ENCODE measurements around the gene PRDM15. TPM values are rescaled to one million over a fixed set of nuclear protein-coding genes. Genes with fewer than 3 reads are reported as not detected.

PRDM15 gene
- total RNA-seq, 1 donor from 2014 or later, result 10.2 TPM

DNA sequence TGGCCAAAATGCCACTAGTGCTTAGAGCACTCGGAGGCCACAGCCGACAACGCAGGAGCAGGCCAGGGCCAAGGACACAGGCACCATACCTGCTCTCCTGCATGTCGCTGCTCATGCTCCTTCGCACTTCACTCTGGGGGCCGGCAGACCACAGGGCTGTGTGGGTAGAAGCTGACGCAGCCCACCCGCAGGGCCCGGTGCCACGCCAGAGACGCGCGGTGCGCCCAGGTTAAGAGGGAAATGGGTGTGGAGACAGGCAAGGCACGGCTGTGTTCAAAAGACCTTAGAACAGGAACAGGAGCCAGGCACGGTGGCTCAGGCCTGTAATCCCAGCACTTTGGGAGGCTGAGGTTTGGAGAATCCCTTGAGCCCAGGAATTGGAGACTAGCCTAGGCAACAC is 13.6 kb upstream of the PRDM15 start:
- Mint-ChIP-seq H3K27me3 (ENCODE audit: unreplicated experiment) (peaks cover 2% of the 10 kb centered on the region), H3K27ac (ENCODE audit: unreplicated experiment) (no peak overlapping the region), H3K36me3 (ENCODE audit: unreplicated experiment) (no peaks in the 10 kb centered on the region), H3K4me1 (ENCODE audit: low read depth, unreplicated experiment) (peaks cover 4% of the 10 kb centered on the region), H3K9me3 (ENCODE audit: unreplicated experiment) (peaks cover 7% of the 10 kb centered on the region), H3K4me3 (ENCODE audit: unreplicated experiment) (no peak overlapping the region)
- no peak for DNase-seq
- TF ChIP-seq, protein P1, sequence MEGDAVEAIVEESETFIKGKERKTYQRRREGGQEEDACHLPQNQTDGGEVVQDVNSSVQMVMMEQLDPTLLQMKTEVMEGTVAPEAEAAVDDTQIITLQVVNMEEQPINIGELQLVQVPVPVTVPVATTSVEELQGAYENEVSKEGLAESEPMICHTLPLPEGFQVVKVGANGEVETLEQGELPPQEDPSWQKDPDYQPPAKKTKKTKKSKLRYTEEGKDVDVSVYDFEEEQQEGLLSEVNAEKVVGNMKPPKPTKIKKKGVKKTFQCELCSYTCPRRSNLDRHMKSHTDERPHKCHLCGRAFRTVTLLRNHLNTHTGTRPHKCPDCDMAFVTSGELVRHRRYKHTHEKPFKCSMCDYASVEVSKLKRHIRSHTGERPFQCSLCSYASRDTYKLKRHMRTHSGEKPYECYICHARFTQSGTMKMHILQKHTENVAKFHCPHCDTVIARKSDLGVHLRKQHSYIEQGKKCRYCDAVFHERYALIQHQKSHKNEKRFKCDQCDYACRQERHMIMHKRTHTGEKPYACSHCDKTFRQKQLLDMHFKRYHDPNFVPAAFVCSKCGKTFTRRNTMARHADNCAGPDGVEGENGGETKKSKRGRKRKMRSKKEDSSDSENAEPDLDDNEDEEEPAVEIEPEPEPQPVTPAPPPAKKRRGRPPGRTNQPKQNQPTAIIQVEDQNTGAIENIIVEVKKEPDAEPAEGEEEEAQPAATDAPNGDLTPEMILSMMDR (IDR thresholded peaks at IDR 0.05; ENCODE audit: partially characterized antibody, unreplicated experiment), result no peak

DNA sequence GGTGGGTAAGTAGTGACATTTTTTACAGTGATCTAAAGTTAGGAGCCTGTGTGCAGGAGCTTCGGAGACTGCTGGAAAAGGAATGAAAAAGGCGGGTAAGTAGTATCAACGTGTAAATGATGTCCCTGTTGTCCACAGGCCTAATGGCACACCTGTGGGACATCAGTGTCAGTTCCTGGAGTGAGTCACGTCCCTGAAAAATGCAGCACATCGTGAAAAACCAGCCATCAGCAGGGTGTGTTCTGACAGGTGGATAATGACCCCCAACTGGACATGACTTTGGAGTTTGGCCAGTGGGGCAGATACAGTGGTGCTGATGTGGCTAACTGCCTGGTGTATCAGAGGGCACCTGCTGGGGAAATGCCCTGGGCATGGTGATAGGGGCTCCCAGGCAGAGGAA is 12.0 kb upstream of the PRDM15 start:
- Mint-ChIP-seq H3K27ac (ENCODE audit: unreplicated experiment) (no peak overlapping the region), H3K4me1 (ENCODE audit: low read depth, unreplicated experiment) (no peaks in the 10 kb centered on the region), H3K4me3 (ENCODE audit: unreplicated experiment) (no peak overlapping the region), H3K27me3 (ENCODE audit: unreplicated experiment) (peaks cover 2% of the 10 kb centered on the region), H3K36me3 (ENCODE audit: unreplicated experiment) (no peaks in the 10 kb centered on the region), H3K9me3 (ENCODE audit: unreplicated experiment) (peaks cover 4% of the 10 kb centered on the region)
- TF ChIP-seq, protein P1 (IDR thresholded peaks at IDR 0.05; ENCODE audit: partially characterized antibody, unreplicated experiment), result no peak
- no peak for DNase-seq

DNA sequence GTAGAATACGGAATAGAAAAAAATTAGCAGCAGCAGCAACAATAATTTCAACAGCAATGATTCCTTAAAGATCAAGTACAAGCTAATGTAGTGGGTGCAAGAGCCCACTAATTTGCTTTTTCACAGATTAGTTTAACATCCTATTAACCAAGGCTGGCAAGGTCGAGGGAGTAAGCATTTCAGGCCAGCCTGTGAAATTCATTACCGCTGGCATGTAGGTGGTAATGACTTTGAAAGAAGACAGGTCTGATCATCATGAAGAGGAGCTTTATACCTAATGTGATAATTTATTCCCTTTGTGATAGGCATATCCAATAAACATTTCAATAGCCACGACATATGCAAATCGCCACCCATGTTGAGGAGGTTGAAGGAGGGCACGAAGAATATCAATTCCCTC is 11.2 kb upstream of the PRDM15 start:
- no peak overlapping the region for H3K27ac Mint-ChIP-seq (ENCODE audit: unreplicated experiment)
- H3K4me3 Mint-ChIP-seq (ENCODE audit: unreplicated experiment), result no peak overlapping the region
- no peaks in the 10 kb centered on the region for H3K36me3 Mint-ChIP-seq (ENCODE audit: unreplicated experiment)
- TF ChIP-seq, protein P1 (IDR thresholded peaks at IDR 0.05; ENCODE audit: partially characterized antibody, unreplicated experiment), result no peak
- DNase-seq, result no peak
- H3K27me3 Mint-ChIP-seq (ENCODE audit: unreplicated experiment), result peaks cover 2% of the 10 kb centered on the region
- peaks cover 1% of the 10 kb centered on the region for H3K9me3 Mint-ChIP-seq (ENCODE audit: unreplicated experiment)
- no peaks in the 10 kb centered on the region for H3K4me1 Mint-ChIP-seq (ENCODE audit: low read depth, unreplicated experiment)

DNA sequence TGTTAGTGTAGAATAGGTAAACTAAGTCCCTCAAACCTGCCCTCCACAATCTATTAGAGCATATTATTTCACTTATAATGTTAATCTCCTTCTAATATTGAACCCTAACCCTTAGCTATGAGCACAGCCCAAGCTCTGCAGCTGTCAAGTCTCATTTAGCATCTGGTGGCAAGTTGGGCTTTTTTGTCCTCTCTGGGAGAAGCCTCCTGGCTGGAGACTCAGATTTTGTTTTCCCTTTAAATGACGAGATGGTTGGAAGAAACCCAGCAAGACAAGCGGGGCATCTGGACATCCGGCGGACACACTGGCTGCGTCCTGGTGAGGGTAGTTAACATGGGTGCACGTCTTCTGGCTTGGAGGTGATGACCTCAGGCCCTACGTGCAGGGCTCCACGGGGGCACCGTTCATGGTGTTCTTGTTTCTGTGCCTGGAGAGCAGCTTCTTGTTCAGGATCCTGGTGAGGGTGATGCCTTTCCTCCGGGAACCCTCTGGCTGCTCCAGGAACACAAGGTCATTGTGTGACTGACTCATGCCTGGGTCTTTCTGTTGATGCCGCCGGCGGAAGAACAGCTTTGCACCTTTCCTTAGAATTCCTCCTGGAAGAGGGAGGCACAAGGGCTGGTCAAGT is 9.7 kb upstream of the PRDM15 start:
- peaks cover 2% of the 10 kb centered on the region for H3K27me3 Mint-ChIP-seq (ENCODE audit: unreplicated experiment)
- H3K36me3 Mint-ChIP-seq (ENCODE audit: unreplicated experiment), result no peaks in the 10 kb centered on the region
- H3K9me3 Mint-ChIP-seq (ENCODE audit: unreplicated experiment), result peaks cover 1% of the 10 kb centered on the region
- no peaks in the 10 kb centered on the region for H3K4me1 Mint-ChIP-seq (ENCODE audit: low read depth, unreplicated experiment)
- TF ChIP-seq, protein P1 (IDR thresholded peaks at IDR 0.05; ENCODE audit: partially characterized antibody, unreplicated experiment), result no peak
- DNase-seq, result no peak
- H3K27ac Mint-ChIP-seq (ENCODE audit: unreplicated experiment), result no peak overlapping the region
- H3K4me3 Mint-ChIP-seq (ENCODE audit: unreplicated experiment), result no peak overlapping the region

DNA sequence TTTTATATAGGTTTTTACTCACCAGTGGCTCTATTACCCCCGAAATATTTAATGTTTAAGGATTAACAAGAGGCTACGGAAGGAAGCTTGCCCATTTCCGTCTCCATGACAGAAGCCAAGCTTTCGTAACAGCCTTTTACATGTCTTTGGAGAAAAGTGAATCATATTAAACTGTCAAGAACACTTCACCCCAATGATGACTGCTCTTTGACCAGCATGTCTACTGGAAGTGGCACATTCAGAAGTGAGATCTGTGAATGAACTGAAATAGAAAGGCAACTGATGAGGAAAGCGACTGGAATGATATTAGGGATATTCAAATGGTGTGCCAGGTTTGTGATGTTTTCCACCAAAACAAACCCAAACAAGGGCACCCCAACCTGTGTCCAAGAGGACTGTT is 8.5 kb upstream of the PRDM15 start:
- TF ChIP-seq, protein P1 (IDR thresholded peaks at IDR 0.05; ENCODE audit: partially characterized antibody, unreplicated experiment), result no peak
- Mint-ChIP-seq H3K4me3 (ENCODE audit: unreplicated experiment) (no peak overlapping the region), H3K9me3 (ENCODE audit: unreplicated experiment) (peaks cover 1% of the 10 kb centered on the region), H3K27ac (ENCODE audit: unreplicated experiment) (no peak overlapping the region), H3K4me1 (ENCODE audit: low read depth, unreplicated experiment) (no peaks in the 10 kb centered on the region), H3K36me3 (ENCODE audit: unreplicated experiment) (no peaks in the 10 kb centered on the region), H3K27me3 (ENCODE audit: unreplicated experiment) (peaks cover 2% of the 10 kb centered on the region)
- no peak for DNase-seq
